Measurements from ENCODE around the gene RGS7.

GRCh38 chr1:240732390-240732789, 624.6 kb downstream of the RGS7 start:
- TF ChIP-seq EZH2 (IDR thresholded peaks at IDR 0.05; ENCODE audit: borderline replicate concordance, insufficient read depth, low read length, poor library complexity, severe bottlenecking) (no peak), POLR2AphosphoS5 (IDR thresholded peaks at IDR 0.05) (no peak), EP300 (conservative IDR thresholded peaks at IDR 0.05; ENCODE audit: poor library complexity, severe bottlenecking) (no peak), SMC3 (conservative IDR thresholded peaks at IDR 0.05; ENCODE audit: poor library complexity) (peak; percentile 82), TAF1 (IDR thresholded peaks at IDR 0.05; ENCODE audit: low read depth) (no peak)
- TF ChIP-seq, protein P1, sequence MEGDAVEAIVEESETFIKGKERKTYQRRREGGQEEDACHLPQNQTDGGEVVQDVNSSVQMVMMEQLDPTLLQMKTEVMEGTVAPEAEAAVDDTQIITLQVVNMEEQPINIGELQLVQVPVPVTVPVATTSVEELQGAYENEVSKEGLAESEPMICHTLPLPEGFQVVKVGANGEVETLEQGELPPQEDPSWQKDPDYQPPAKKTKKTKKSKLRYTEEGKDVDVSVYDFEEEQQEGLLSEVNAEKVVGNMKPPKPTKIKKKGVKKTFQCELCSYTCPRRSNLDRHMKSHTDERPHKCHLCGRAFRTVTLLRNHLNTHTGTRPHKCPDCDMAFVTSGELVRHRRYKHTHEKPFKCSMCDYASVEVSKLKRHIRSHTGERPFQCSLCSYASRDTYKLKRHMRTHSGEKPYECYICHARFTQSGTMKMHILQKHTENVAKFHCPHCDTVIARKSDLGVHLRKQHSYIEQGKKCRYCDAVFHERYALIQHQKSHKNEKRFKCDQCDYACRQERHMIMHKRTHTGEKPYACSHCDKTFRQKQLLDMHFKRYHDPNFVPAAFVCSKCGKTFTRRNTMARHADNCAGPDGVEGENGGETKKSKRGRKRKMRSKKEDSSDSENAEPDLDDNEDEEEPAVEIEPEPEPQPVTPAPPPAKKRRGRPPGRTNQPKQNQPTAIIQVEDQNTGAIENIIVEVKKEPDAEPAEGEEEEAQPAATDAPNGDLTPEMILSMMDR (IDR thresholded peaks at IDR 0.05; ENCODE audit: poor library complexity, severe bottlenecking), result peak; percentile 81
